UCSD-AML1 (cell line): ENCODE results near the gene RBPJ.

Experiments
- DNase-seq: peaks from one replicate; lab custom pipeline; 2025; ENCODE audit not compliant: unreplicated experiment; lab: John Stamatoyannopoulos, UW

Gene RBPJ

GRCh38 chr4:26484032-26484515 is 163.3 kb downstream of the RBPJ start:
- DNase-seq: no peak

DNA sequence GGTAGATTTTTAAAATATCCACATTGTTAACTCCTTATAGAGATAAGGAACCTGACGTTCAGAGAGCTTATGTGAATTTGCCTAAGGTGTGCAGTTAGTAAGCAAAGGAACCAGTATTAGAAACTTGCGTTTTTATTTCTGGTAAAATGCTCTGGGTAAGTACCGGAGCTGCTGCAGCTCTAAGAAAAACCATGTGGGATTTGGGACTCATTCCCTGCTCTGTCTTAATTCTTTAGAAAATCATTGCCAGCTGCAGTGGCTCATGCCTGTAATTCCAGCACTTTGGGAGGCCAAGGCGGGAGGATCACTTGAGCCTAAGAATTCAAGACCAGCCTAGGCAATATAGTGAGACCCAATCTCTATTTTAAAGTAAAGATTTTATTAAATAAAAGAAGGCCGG is 163.7 kb downstream of the RBPJ start:
- no peak for DNase-seq
